HepG2 (cell line): ENCODE results near the gene SEMA3B. TPM values are rescaled to one million over a fixed set of nuclear protein-coding genes. Genes with fewer than 3 reads are reported as not detected.

Source experiments
- ATF7-NPFF ChIP-seq: sonication (generic); formaldehyde crosslinking; IDR thresholded peaks from 2 replicates; pipeline ENCODE4 v1.8.1; 2023; ENCODE audit warnings: mild to moderate bottlenecking, low read depth, missing genetic modification reagents, moderate library complexity
- ATRX ChIP-seq: sonication (generic); formaldehyde crosslinking; IDR thresholded peaks from 2 replicates; pipeline ENCODE4 v1.4.0; 2020; ENCODE audit warnings: missing genetic modification reagents, borderline replicate concordance
- BRD4 ChIP-seq: sonication (generic); formaldehyde crosslinking; IDR thresholded peaks from 2 replicates; pipeline ENCODE4 v1.4.0; 2020; ENCODE audit warnings: missing genetic modification reagents
- CHD4 ChIP-seq: fragments of 200-600 bp; sonication (generic); IDR thresholded peaks from 2 replicates; pipeline ENCODE4 v1.7.0; 2017; ENCODE audit warnings: mild to moderate bottlenecking, low read length, borderline replicate concordance
- ELF3 ChIP-seq: IDR thresholded peaks from 2 replicates; pipeline ENCODE4 v1.6.1; 2016; ENCODE audit warnings: missing genetic modification reagents, missing compliant biosample characterization
- FOXA3 ChIP-seq: IDR thresholded peaks from 2 replicates; pipeline ENCODE4 v1.6.1; 2016; ENCODE audit warnings: missing genetic modification reagents, missing compliant biosample characterization
- GPN1 ChIP-seq: sonication (generic); formaldehyde crosslinking; IDR thresholded peaks from 2 replicates; pipeline ENCODE4 v1.5.1; 2020; ENCODE audit warnings: missing genetic modification reagents, borderline replicate concordance
- RBM39 ChIP-seq: fragments of 200-400 bp; formaldehyde crosslinking; IDR thresholded peaks from one replicate; pipeline ENCODE4 v1.6.1; 2018; ENCODE audit warnings: antibody characterized with exemption, mild to moderate bottlenecking, low read depth, low read length; ENCODE audit not compliant: poor library complexity, severe bottlenecking
- SKI ChIP-seq: fragments of 450-650 bp; IDR thresholded peaks from one replicate; pipeline ENCODE4 v1.6.1; 2018; ENCODE audit warnings: mild to moderate bottlenecking; ENCODE audit not compliant: partially characterized antibody
- SRY ChIP-seq: sonication (generic); formaldehyde crosslinking; IDR thresholded peaks from 2 replicates; pipeline ENCODE4 v1.8.0; 2022; ENCODE audit warnings: mild to moderate bottlenecking, missing genetic modification reagents
- STAT6 ChIP-seq: sonication (generic); formaldehyde crosslinking; IDR thresholded peaks from 2 replicates; pipeline ENCODE4 v1.4.0; 2020; ENCODE audit warnings: missing genetic modification reagents, mild to moderate bottlenecking, borderline replicate concordance
- ZFP36 ChIP-seq: fragments of 150-350 bp; IDR thresholded peaks from 2 replicates; pipeline ENCODE4 v1.6.1; 2018; ENCODE audit warnings: borderline replicate concordance, low read length, low read depth; ENCODE audit not compliant: partially characterized antibody
- ZFP90 ChIP-seq: sonication (generic); formaldehyde crosslinking; IDR thresholded peaks from 2 replicates; pipeline ENCODE4 v1.8.0; 2022; ENCODE audit warnings: missing genetic modification reagents, mild to moderate bottlenecking, inconsistent platforms, borderline replicate concordance
- ZNF326 ChIP-seq: sonication (generic); formaldehyde crosslinking; IDR thresholded peaks from 2 replicates; pipeline ENCODE4 v1.4.0; 2020; ENCODE audit warnings: missing genetic modification reagents, borderline replicate concordance
- ZNF333 ChIP-seq: sonication (generic); formaldehyde crosslinking; IDR thresholded peaks from 2 replicates; pipeline ENCODE4 v1.4.0; 2020; ENCODE audit warnings: mild to moderate bottlenecking, missing genetic modification reagents, borderline replicate concordance
- ZNF713 ChIP-seq: sonication (generic); formaldehyde crosslinking; IDR thresholded peaks from 2 replicates; pipeline ENCODE4 v1.4.0; 2020; ENCODE audit warnings: mild to moderate bottlenecking, missing genetic modification reagents
- ZNF724P ChIP-seq: sonication (generic); formaldehyde crosslinking; IDR thresholded peaks from 2 replicates; pipeline ENCODE4 v1.8.0; 2022; ENCODE audit warnings: missing genetic modification reagents, borderline replicate concordance
- ZNF83 ChIP-seq: sonication (generic); formaldehyde crosslinking; IDR thresholded peaks from 2 replicates; pipeline ENCODE4 v1.4.0; 2020; ENCODE audit warnings: missing genetic modification reagents, mild to moderate bottlenecking, borderline replicate concordance
- ZNF883 ChIP-seq: sonication (generic); formaldehyde crosslinking; IDR thresholded peaks from 2 replicates; pipeline ENCODE4 v1.5.1; 2020; ENCODE audit warnings: mild to moderate bottlenecking, missing genetic modification reagents; ENCODE audit errors: not compliant biosample characterization
- ZSCAN20 ChIP-seq: sonication (generic); formaldehyde crosslinking; IDR thresholded peaks from 2 replicates; pipeline ENCODE4 v1.4.0; 2020; ENCODE audit warnings: missing genetic modification reagents, mild to moderate bottlenecking, borderline replicate concordance
- polyA plus RNA-seq, 8 experiments: library from polyadenylated mRNA; depleted of rRNA in 3 of 8; stranded (reverse) in 7 of 8; unstranded in 1 of 8; fragments of >200 nt; fragmentation: Illumina TruSeq in 4 of 8; extraction: Trizol in 4 of 8; gene quantifications; 2 replicates each; pipeline versions ENCODE4 v1.2.1 to v1.2.3, GENCODE V29; 2011 to 2016; ENCODE audit warnings: low read depth in 4 of 8, missing spikeins in 1 of 8, mixed read lengths in 1 of 8; ENCODE audit not compliant: insufficient read depth in 1 of 8
- total RNA-seq, 5 experiments: library from RNA; depleted of rRNA; stranded (reverse); fragments of >200 nt; fragmentation: Illumina TruSeq; extraction: Trizol; gene quantifications; 2 replicates each; pipeline ENCODE4 v1.2.3, GENCODE V29; 2016; ENCODE audit warnings: low read depth in 1 of 5

SEMA3B gene
- total and polyA plus RNA-seq, 2 of the 13 experiments (the other 11 are each of a cell fraction or from before 2014, with no cell fraction given), result 93.2 to 158 TPM

GRCh38 chr3:50299929-50300680, 31.2 kb downstream of the SEMA3B start (continued):
- TF ChIP-seq ZNF333 (CRISPR knock-in tag), result no peak
- 0 out of 2 replicates have a peak, but pooled peaks have one; percentile 15 for TF ChIP-seq ZFP90 (CRISPR knock-in tag)
- TF ChIP-seq ZNF83 (CRISPR knock-in tag), result no peak
- TF ChIP-seq GPN1 (CRISPR knock-in tag), result no peak
- no peak for TF ChIP-seq ZNF724P (CRISPR knock-in tag)
- no peak for TF ChIP-seq ELF3
- no peak for TF ChIP-seq ATF7-NPFF
- TF ChIP-seq ZSCAN20, result no peak
- TF ChIP-seq ZFP36, result no peak
- TF ChIP-seq SKI, result no peak
- TF ChIP-seq BRD4 (CRISPR knock-in tag), result no peak
- TF ChIP-seq CHD4, result no peak
- TF ChIP-seq RBM39, result no peak
- no peak for TF ChIP-seq ATRX
- no peak for TF ChIP-seq FOXA3 (CRISPR knock-in tag)
- no peak for TF ChIP-seq ZNF713 (CRISPR knock-in tag)
- no peak for TF ChIP-seq STAT6
- no peak for TF ChIP-seq ZNF326 (CRISPR knock-in tag)
- TF ChIP-seq ZNF883 (CRISPR knock-in tag), result peak; percentile 53
- no peak for TF ChIP-seq SRY (CRISPR knock-in tag)
